Loucy (cell line): ENCODE results near the gene KAT6B.

Experiments used
- H2AFZ ChIP-seq: fragments of 200-600 bp; sonication (generic); 2 replicates; pipeline ENCODE4 v1.6.0; 2016; ENCODE audit warnings: antibody characterized with exemption, mild to moderate bottlenecking, low read length, moderate library complexity
- H3F3A ChIP-seq: fragments of 200-600 bp; 2 replicates; pipeline ENCODE4 v1.6.0; 2016; ENCODE audit warnings: antibody characterized with exemption, low read depth, mild to moderate bottlenecking
- H3K27me3 ChIP-seq: fragments of 200-600 bp; sonication (generic); 2 replicates; pipeline ENCODE4 v1.6.1; 2014; ENCODE audit warnings: low read length, mild to moderate bottlenecking; ENCODE audit not compliant: insufficient read depth, poor library complexity, severe bottlenecking
- H3K36me3 ChIP-seq: fragments of 200-600 bp; sonication (generic); 2 replicates; pipeline ENCODE4 v1.6.1; 2016; ENCODE audit warnings: low read length; ENCODE audit not compliant: insufficient read depth
- H3K4me1 ChIP-seq: fragments of 200-600 bp; sonication (generic); 2 replicates; pipeline ENCODE4 v1.5.1; 2014; ENCODE audit warnings: low read length, mild to moderate bottlenecking; ENCODE audit not compliant: insufficient read depth, poor library complexity, severe bottlenecking
- H3K4me2 ChIP-seq: fragments of 200-600 bp; sonication (generic); 2 replicates; pipeline ENCODE4 v1.6.0; 2014; ENCODE audit warnings: antibody characterized with exemption, low read length, low read depth, mild to moderate bottlenecking; ENCODE audit not compliant: poor library complexity, severe bottlenecking
- H3K4me3 ChIP-seq: fragments of 200-600 bp; sonication (generic); 2 replicates; pipeline ENCODE4 v1.5.1; 2014; ENCODE audit warnings: low read length, mild to moderate bottlenecking, mixed read lengths; ENCODE audit not compliant: poor library complexity, severe bottlenecking
- H3K79me2 ChIP-seq: fragments of 200-600 bp; sonication (generic); 2 replicates; pipeline ENCODE4 v1.6.1; 2014; ENCODE audit warnings: low read length; ENCODE audit not compliant: insufficient read depth
- H3K9ac ChIP-seq: fragments of 200-600 bp; sonication (generic); 2 replicates; pipeline ENCODE4 v1.6.0; 2014; ENCODE audit warnings: mild to moderate bottlenecking, low read depth, low read length, moderate library complexity; ENCODE audit not compliant: poor library complexity, severe bottlenecking
- H3K9me2 ChIP-seq: fragments of 200-600 bp; sonication (generic); replicated peaks from 2 replicates; pipeline ENCODE4 v1.6.1; 2016; ENCODE audit warnings: low read depth, low read length, mixed read lengths
- H3K9me3 ChIP-seq: fragments of 200-600 bp; sonication (generic); 2 replicates; pipeline ENCODE4 v1.6.1; 2014; ENCODE audit warnings: mild to moderate bottlenecking, antibody characterized with exemption, low read length, low read depth; ENCODE audit not compliant: insufficient read depth
- H4K20me1 ChIP-seq: fragments of 200-600 bp; sonication (generic); 2 replicates; pipeline ENCODE4 v1.6.0; 2014; ENCODE audit warnings: antibody characterized with exemption, low read length, mild to moderate bottlenecking; ENCODE audit not compliant: insufficient read depth, poor library complexity, severe bottlenecking
- EZH2phosphoT487 ChIP-seq: fragments of 200-600 bp; IDR thresholded peaks from 2 replicates; pipeline ENCODE4 v1.6.1; 2018; ENCODE audit warnings: antibody characterized with exemption, mild to moderate bottlenecking, moderate library complexity, borderline replicate concordance
- TF ChIP-seq, protein P1 (sequence below): fragments of 200-600 bp; sonication (generic); conservative IDR thresholded peaks from 2 replicates; pipeline ENCODE4 v1.5.1; 2014; ENCODE audit warnings: mild to moderate bottlenecking, antibody characterized with exemption, low read length

KAT6B gene

DNA sequence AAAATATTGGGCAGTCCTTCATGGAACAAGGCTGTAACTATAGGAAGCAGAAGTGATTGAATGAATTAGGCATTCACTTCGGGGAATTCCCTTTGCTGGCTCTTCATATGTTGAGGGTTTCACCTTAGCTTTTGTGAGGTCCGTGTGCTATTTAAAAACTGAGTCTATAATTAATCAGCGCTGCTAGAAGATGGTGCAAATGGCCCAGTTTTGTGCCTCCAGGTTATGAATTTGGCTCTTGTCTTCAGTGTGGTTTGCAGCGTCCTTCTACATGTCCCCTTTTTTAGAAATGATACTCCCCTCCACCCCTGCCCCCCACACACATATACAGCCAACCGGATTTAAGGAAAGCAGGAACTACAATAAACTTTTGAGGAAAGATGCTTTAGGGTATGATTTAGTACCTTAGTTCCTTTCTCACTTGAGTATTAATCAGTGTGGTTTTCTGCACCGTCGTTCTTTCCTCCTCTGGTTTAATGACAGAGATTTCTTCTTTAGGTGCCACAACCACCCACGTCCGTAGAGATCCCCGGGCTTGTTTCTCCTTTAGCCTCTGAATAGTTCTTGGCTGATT, 174.4 kb downstream of the KAT6B start:
- TF ChIP-seq EZH2phosphoT487 = no peak
- TF ChIP-seq, protein P1, sequence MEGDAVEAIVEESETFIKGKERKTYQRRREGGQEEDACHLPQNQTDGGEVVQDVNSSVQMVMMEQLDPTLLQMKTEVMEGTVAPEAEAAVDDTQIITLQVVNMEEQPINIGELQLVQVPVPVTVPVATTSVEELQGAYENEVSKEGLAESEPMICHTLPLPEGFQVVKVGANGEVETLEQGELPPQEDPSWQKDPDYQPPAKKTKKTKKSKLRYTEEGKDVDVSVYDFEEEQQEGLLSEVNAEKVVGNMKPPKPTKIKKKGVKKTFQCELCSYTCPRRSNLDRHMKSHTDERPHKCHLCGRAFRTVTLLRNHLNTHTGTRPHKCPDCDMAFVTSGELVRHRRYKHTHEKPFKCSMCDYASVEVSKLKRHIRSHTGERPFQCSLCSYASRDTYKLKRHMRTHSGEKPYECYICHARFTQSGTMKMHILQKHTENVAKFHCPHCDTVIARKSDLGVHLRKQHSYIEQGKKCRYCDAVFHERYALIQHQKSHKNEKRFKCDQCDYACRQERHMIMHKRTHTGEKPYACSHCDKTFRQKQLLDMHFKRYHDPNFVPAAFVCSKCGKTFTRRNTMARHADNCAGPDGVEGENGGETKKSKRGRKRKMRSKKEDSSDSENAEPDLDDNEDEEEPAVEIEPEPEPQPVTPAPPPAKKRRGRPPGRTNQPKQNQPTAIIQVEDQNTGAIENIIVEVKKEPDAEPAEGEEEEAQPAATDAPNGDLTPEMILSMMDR = no peak
- H3K4me2 ChIP-seq = no peak overlapping the region
- no peak overlapping the region for H3K4me3 ChIP-seq

DNA sequence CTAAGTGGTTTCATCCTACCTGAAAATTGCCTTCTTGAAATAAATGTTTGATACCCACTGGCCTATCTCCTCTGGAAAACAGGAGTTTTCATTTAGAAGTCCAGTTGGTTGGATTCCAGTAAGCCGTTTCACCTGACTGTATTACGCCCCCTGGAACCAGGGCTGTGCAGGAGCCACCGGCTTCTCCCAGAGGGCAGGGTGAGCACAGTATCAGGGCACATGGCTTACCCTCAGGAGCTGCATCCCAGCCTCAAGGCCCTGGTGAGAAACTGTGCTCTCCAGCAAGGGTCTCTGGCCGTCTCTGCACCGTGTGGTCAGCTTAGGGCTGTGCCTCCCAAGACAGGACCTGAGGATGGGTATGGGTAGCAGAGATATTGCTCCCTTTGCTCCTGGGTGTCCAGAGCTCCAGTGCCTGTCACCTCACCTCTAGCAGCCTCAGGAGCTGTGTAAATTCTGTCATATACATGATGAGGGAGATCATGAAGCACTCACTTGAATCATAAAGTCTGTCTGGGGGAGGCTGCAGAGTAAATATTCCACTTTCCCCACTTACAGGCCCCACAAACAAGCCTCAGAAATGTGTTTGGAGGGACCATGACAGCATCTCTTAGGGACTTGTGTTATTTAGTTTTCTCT, 175.4 kb downstream of the KAT6B start:
- Histone ChIP-seq H2AFZ (no peak overlapping the region), H3K4me3 (no peak overlapping the region), H4K20me1 (no peaks in the 10 kb centered on the region), H3K36me3 (peaks cover 43% of the 10 kb centered on the region), H3K79me2 (no peaks in the 10 kb centered on the region), H3F3A (no peaks in the 10 kb centered on the region), H3K27me3 (no peaks in the 10 kb centered on the region), H3K4me2 (no peak overlapping the region), H3K9me2 (no peaks in the 10 kb centered on the region), H3K4me1 (no peaks in the 10 kb centered on the region), H3K9ac (no peak overlapping the region), H3K9me3 (no peaks in the 10 kb centered on the region)
- TF ChIP-seq, protein P1 = no peak
- no peak for TF ChIP-seq EZH2phosphoT487

More for the DNA sequence above, 174.4 kb downstream of the KAT6B start:
- Histone ChIP-seq H2AFZ (no peak overlapping the region), H3K4me1 (no peaks in the 10 kb centered on the region), H3K27me3 (no peaks in the 10 kb centered on the region), H3K9me3 (no peaks in the 10 kb centered on the region), H3K79me2 (no peaks in the 10 kb centered on the region), H3F3A (no peaks in the 10 kb centered on the region), H3K9ac (no peak overlapping the region), H3K9me2 (no peaks in the 10 kb centered on the region), H4K20me1 (no peaks in the 10 kb centered on the region), H3K36me3 (peaks cover 48% of the 10 kb centered on the region)

DNA sequence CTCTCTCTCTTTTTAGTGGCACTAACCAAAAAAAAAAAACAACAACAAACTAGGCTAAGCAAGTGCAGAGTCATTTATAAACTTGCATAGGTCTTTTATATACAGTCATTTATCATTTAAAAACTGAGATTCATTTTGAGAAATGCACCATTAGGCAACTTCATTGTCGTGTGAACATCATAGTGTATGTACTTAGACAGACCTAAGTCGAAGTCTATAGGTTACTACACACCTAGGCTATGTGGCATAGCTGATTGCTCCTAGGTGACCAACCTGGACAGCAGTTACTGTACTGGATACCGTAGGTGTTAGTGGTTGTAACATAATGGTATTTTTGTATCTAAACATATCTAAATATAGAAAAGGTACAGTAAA, 175.9 kb downstream of the KAT6B start:
- Histone ChIP-seq H3K4me1 (no peaks in the 10 kb centered on the region), H2AFZ (no peak overlapping the region), H3K79me2 (no peaks in the 10 kb centered on the region), H3K9ac (no peak overlapping the region), H3K27me3 (no peaks in the 10 kb centered on the region), H3K4me3 (no peak overlapping the region), H3K9me3 (no peaks in the 10 kb centered on the region), H4K20me1 (no peaks in the 10 kb centered on the region), H3K4me2 (no peak overlapping the region), H3F3A (no peaks in the 10 kb centered on the region), H3K9me2 (no peaks in the 10 kb centered on the region), H3K36me3 (peaks cover 42% of the 10 kb centered on the region)
- TF ChIP-seq EZH2phosphoT487 = no peak
- TF ChIP-seq, protein P1 = no peak
